Measurements from ENCODE around the gene RXFP1.

The RXFP1 gene

DNA sequence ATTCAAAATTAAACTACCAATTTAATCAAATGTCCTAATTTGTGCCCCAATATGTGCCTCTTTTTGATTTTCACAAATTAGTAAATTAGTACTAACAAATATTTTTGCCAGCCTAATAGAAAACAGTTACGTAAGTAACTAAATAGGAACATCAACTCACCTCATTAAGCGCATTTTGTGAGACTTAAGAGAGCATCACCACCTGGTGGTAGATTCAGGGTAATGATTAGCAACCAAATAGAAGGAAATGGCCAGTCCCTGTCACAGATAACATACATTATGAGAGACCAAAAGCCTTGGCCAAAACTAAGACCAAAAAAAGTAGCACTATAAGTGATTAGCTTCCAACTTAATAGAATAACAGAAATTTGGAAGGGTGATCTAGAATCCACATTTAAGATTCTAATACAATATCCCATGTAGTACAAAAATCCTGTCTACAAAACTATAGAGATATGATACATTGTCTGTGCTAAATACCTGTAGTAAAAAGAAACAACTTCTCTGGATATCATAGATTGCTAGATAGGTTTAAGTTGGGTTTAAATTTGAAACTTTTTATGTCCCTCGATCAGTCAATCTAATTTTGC lies 103.3 kb downstream of the RXFP1 start:
- peak; percentile 86 for ATAC-seq
- TF ChIP-seq ZNF565 (CRISPR knock-in tag; conservative IDR thresholded peaks at IDR 0.05; ENCODE audit: low read depth) (no peak), ZNF70 (CRISPR knock-in tag; IDR thresholded peaks at IDR 0.05) (no peak), ESRRG (CRISPR knock-in tag; IDR thresholded peaks at IDR 0.05) (no peak), ARNTL (CRISPR knock-in tag; IDR thresholded peaks at IDR 0.05; ENCODE audit: borderline replicate concordance, low read depth) (no peak), ZFP3 (CRISPR knock-in tag; IDR thresholded peaks at IDR 0.05) (no peak), OSR1 (CRISPR knock-in tag; IDR thresholded peaks at IDR 0.05) (no peak), ZFP30 (CRISPR knock-in tag; IDR thresholded peaks at IDR 0.05) (no peak), PATZ1 (CRISPR knock-in tag; IDR thresholded peaks at IDR 0.05; ENCODE audit: borderline replicate concordance) (no peak), CSRNP3 (CRISPR knock-in tag; IDR thresholded peaks at IDR 0.05) (no peak), BACH2 (CRISPR knock-in tag; IDR thresholded peaks at IDR 0.05; ENCODE audit: borderline replicate concordance) (no peak), TCF4 (CRISPR knock-in tag; IDR thresholded peaks at IDR 0.05; ENCODE audit: borderline replicate concordance) (no peak), RARB (CRISPR knock-in tag; IDR thresholded peaks at IDR 0.05) (no peak)
- TF ChIP-seq, protein P1, sequence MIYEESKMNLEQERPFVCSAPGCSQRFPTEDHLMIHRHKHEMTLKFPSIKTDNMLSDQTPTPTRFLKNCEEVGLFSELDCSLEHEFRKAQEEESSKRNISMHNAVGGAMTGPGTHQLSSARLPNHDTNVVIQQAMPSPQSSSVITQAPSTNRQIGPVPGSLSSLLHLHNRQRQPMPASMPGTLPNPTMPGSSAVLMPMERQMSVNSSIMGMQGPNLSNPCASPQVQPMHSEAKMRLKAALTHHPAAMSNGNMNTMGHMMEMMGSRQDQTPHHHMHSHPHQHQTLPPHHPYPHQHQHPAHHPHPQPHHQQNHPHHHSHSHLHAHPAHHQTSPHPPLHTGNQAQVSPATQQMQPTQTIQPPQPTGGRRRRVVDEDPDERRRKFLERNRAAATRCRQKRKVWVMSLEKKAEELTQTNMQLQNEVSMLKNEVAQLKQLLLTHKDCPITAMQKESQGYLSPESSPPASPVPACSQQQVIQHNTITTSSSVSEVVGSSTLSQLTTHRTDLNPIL (CRISPR knock-in tag; IDR thresholded peaks at IDR 0.05; ENCODE audit: low read depth), result no peak

- TF ChIP-seq ZC3H10 (CRISPR knock-in tag; IDR thresholded peaks at IDR 0.05) (no peak), ZNF8 (CRISPR knock-in tag; IDR thresholded peaks at IDR 0.05) (no peak), BACH2 (CRISPR knock-in tag; IDR thresholded peaks at IDR 0.05; ENCODE audit: borderline replicate concordance) (no peak), ZFP30 (CRISPR knock-in tag; IDR thresholded peaks at IDR 0.05) (no peak), ARNTL (CRISPR knock-in tag; IDR thresholded peaks at IDR 0.05; ENCODE audit: borderline replicate concordance, low read depth) (no peak), ZFP3 (CRISPR knock-in tag; IDR thresholded peaks at IDR 0.05) (no peak), PATZ1 (CRISPR knock-in tag; IDR thresholded peaks at IDR 0.05; ENCODE audit: borderline replicate concordance) (no peak), SNAI2 (CRISPR knock-in tag; IDR thresholded peaks at IDR 0.05) (no peak), ZNF70 (CRISPR knock-in tag; IDR thresholded peaks at IDR 0.05) (no peak), TCF4 (CRISPR knock-in tag; IDR thresholded peaks at IDR 0.05; ENCODE audit: borderline replicate concordance) (no peak), TOX (CRISPR knock-in tag; IDR thresholded peaks at IDR 0.05; ENCODE audit: borderline replicate concordance) (no peak), ISL1 (CRISPR knock-in tag; IDR thresholded peaks at IDR 0.05) (no peak), RARB (CRISPR knock-in tag; IDR thresholded peaks at IDR 0.05) (no peak), TSHZ2 (CRISPR knock-in tag; IDR thresholded peaks at IDR 0.05) (no peak)
- TF ChIP-seq, protein P1 (CRISPR knock-in tag; IDR thresholded peaks at IDR 0.05; ENCODE audit: low read depth), result no peak
- no peak for ATAC-seq
These were observed 103.9 kb downstream of the RXFP1 start for GRCh38 chr4:158625544-158625943.

Measured in SK-N-SH treated with all-trans-retinoic acid at 6 μM for 48 hours (cell line).